ENCODE results near the gene THBS1.

THBS1 gene

DNA sequence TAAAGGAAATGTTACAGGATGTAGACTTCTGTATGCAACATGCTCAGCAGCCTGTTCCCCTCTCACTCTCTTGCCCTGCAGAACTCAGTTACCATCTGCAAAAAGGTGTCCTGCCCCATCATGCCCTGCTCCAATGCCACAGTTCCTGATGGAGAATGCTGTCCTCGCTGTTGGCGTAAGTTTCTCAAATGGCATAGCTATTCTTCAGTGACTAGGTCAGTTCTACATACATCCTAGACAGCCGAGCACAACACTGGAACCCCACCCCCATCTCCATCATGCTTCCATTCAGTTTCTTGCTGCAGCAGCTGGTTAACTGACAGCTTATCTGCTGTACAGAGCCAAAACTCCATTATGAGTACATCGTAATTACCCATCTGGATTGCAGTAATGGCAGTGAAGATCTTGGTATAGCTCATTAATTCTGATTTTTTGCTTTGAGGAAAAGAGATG, 4.5 kb downstream of the THBS1 start:
- Histone ChIP-seq H3K27ac (replicated peaks) (no peak overlapping the region), H3K27me3 (ENCODE audit: insufficient read depth, poor library complexity, severe bottlenecking) (peaks cover 12% of the 10 kb centered on the region), H3K4me3 (replicated peaks; ENCODE audit: insufficient read depth, low read length) (no peak overlapping the region)
- DNase-seq (ENCODE audit: low read depth in 1 of 2, low spot score in 1 of 2): no peak
- TF ChIP-seq, protein P1, sequence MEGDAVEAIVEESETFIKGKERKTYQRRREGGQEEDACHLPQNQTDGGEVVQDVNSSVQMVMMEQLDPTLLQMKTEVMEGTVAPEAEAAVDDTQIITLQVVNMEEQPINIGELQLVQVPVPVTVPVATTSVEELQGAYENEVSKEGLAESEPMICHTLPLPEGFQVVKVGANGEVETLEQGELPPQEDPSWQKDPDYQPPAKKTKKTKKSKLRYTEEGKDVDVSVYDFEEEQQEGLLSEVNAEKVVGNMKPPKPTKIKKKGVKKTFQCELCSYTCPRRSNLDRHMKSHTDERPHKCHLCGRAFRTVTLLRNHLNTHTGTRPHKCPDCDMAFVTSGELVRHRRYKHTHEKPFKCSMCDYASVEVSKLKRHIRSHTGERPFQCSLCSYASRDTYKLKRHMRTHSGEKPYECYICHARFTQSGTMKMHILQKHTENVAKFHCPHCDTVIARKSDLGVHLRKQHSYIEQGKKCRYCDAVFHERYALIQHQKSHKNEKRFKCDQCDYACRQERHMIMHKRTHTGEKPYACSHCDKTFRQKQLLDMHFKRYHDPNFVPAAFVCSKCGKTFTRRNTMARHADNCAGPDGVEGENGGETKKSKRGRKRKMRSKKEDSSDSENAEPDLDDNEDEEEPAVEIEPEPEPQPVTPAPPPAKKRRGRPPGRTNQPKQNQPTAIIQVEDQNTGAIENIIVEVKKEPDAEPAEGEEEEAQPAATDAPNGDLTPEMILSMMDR (IDR thresholded peaks at IDR 0.05; ENCODE audit: insufficient read depth, low read length): no peak
- TF ChIP-seq GABPA (IDR thresholded peaks at IDR 0.05; ENCODE audit: low read depth) (no peak), SPI1 (IDR thresholded peaks at IDR 0.05; ENCODE audit: borderline replicate concordance, low read depth) (no peak), POLR2AphosphoS5 (IDR thresholded peaks at IDR 0.05; ENCODE audit: low read depth) (no peak)
- TF ChIP-seq, protein P2, sequence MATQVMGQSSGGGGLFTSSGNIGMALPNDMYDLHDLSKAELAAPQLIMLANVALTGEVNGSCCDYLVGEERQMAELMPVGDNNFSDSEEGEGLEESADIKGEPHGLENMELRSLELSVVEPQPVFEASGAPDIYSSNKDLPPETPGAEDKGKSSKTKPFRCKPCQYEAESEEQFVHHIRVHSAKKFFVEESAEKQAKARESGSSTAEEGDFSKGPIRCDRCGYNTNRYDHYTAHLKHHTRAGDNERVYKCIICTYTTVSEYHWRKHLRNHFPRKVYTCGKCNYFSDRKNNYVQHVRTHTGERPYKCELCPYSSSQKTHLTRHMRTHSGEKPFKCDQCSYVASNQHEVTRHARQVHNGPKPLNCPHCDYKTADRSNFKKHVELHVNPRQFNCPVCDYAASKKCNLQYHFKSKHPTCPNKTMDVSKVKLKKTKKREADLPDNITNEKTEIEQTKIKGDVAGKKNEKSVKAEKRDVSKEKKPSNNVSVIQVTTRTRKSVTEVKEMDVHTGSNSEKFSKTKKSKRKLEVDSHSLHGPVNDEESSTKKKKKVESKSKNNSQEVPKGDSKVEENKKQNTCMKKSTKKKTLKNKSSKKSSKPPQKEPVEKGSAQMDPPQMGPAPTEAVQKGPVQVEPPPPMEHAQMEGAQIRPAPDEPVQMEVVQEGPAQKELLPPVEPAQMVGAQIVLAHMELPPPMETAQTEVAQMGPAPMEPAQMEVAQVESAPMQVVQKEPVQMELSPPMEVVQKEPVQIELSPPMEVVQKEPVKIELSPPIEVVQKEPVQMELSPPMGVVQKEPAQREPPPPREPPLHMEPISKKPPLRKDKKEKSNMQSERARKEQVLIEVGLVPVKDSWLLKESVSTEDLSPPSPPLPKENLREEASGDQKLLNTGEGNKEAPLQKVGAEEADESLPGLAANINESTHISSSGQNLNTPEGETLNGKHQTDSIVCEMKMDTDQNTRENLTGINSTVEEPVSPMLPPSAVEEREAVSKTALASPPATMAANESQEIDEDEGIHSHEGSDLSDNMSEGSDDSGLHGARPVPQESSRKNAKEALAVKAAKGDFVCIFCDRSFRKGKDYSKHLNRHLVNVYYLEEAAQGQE (IDR thresholded peaks at IDR 0.05; ENCODE audit: insufficient replicate concordance, low read depth): no peak

- Histone ChIP-seq H3K27ac (replicated peaks) (no peak overlapping the region), H3K4me3 (replicated peaks; ENCODE audit: insufficient read depth, low read length) (no peak overlapping the region), H3K27me3 (ENCODE audit: insufficient read depth, poor library complexity, severe bottlenecking) (peaks cover 10% of the 10 kb centered on the region)
- TF ChIP-seq GABPA (IDR thresholded peaks at IDR 0.05; ENCODE audit: low read depth): no peak
- no peak for TF ChIP-seq SPI1 (IDR thresholded peaks at IDR 0.05; ENCODE audit: borderline replicate concordance, low read depth)
- TF ChIP-seq, protein P1 (IDR thresholded peaks at IDR 0.05; ENCODE audit: insufficient read depth, low read length): no peak
- TF ChIP-seq POLR2AphosphoS5 (IDR thresholded peaks at IDR 0.05; ENCODE audit: low read depth): no peak
- DNase-seq (ENCODE audit: low read depth in 1 of 2, low spot score in 1 of 2): no peak
Measured at GRCh38 chr15:39585871-39586301, 5.0 kb downstream of the THBS1 start.

DNA sequence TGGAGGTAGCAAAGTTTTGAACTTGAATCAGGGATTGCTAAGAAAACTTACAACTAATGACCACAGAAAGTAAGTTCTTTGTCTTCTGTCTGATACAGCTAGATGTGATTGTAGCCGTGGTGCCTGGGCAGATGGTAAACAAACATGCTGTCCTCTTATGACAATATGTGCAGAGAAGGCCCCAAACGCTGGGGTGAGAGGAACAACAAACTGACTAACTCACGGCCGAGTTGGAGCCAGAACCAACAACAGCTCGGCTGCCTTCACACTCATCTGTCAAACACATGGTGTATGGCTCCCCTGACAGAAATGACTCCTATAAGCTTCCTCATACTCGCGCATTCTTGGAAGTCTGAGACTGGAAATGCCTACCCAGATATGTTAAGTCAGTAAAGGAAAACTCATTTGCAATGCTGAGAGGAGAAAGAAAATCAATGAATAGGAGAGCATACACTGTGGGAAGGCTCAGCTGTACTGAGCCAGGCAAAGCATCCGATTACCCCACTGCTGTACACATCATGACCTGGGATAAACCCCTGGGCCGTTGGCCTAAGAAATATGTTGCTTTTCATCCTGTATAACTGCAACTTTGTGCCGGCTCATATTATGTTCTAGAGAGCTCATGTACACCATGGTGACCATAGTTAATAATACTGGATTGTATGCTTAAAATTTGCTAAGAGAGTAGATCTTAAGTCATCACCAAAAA, 5.7 kb downstream of the THBS1 start:
- Histone ChIP-seq H3K27ac (replicated peaks) (no peak overlapping the region), H3K4me3 (replicated peaks; ENCODE audit: insufficient read depth, low read length) (no peak overlapping the region), H3K27me3 (ENCODE audit: insufficient read depth, poor library complexity, severe bottlenecking) (peaks cover 4% of the 10 kb centered on the region)
- DNase-seq (ENCODE audit: low read depth in 1 of 2, low spot score in 1 of 2): no peak
- TF ChIP-seq GABPA (IDR thresholded peaks at IDR 0.05; ENCODE audit: low read depth): no peak
- no peak for TF ChIP-seq POLR2AphosphoS5 (IDR thresholded peaks at IDR 0.05; ENCODE audit: low read depth)
- TF ChIP-seq, protein P2 (IDR thresholded peaks at IDR 0.05; ENCODE audit: insufficient replicate concordance, low read depth): no peak
- TF ChIP-seq, protein P1 (IDR thresholded peaks at IDR 0.05; ENCODE audit: insufficient read depth, low read length): no peak
- no peak for TF ChIP-seq SPI1 (IDR thresholded peaks at IDR 0.05; ENCODE audit: borderline replicate concordance, low read depth)

Data from HL-60 (cell line).